Type B pancreatic cell (in vitro differentiated cells): ENCODE data around the gene PKNOX2. TPM values are rescaled to one million over a fixed set of nuclear protein-coding genes. Genes with fewer than 3 reads are reported as not detected.

Experiments used
- DNase-seq: peaks from one replicate; pipeline ENCODE4 v3.0.0; 2021; ENCODE audit warnings: mixed read lengths; ENCODE audit not compliant: unreplicated experiment; ENCODE audit errors: extremely low spot score
- H3K27ac Mint-ChIP-seq: 2 replicates; pipeline ENCODE4 v1.8.0; 2021; ENCODE audit warnings: mild to moderate bottlenecking, mixed read lengths
- H3K27me3 Mint-ChIP-seq: 2 replicates; pipeline ENCODE4 v1.8.0; 2021; ENCODE audit warnings: mixed read lengths
- H3K36me3 Mint-ChIP-seq: 2 replicates; pipeline ENCODE4 v1.8.0; 2021; ENCODE audit warnings: mixed read lengths
- H3K4me1 Mint-ChIP-seq: one replicate; pipeline ENCODE4 v1.8.0; 2021; ENCODE audit warnings: mixed read lengths; ENCODE audit not compliant: unreplicated experiment
- H3K4me3 Mint-ChIP-seq: 2 replicates; pipeline ENCODE4 v1.8.0; 2021; ENCODE audit warnings: mild to moderate bottlenecking, mixed read lengths
- H3K9me3 Mint-ChIP-seq: 2 replicates; pipeline ENCODE4 v1.8.0; 2021; ENCODE audit warnings: mixed read lengths
- CTCF ChIP-seq: fragments of 200-600 bp; sonication (generic); conservative IDR thresholded peaks from 2 replicates; pipeline ENCODE4 v1.5.0; 2021; ENCODE audit warnings: antibody characterized with exemption, mild to moderate bottlenecking
- total RNA-seq: library from RNA; stranded (reverse); gene quantifications from 2 replicates; pipeline ENCODE4 v1.2.1, GENCODE V29; 2021; ENCODE audit warnings: low replicate concordance

PKNOX2 gene
- total RNA-seq, 1 donor from 2014 or later, result 15.3 TPM

DNA sequence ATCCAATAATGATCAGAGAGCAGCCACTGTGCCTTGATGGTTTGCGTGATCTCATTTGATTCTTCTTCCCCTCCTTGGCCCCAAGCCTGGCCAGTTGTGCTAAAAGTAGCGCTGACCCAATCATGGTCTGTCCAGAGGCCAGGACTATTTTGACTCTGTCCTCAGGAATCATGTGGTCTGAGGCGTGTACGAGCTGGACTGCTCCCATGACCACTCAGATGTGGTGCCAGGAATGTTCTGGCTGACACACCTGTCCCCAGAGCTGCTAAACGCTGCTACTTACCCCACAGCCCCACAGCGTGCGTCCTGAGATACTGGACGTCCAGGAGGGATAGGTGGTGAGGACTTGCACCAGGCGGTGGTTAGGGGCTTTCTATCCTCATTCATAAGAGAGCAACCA is 261.1 kb downstream of the PKNOX2 start:
- H3K4me3 Mint-ChIP-seq, result no peak overlapping the region
- peaks cover 4% of the 10 kb centered on the region for H3K4me1 Mint-ChIP-seq
- H3K36me3 Mint-ChIP-seq, result no peaks in the 10 kb centered on the region
- peaks cover 3% of the 10 kb centered on the region for H3K27me3 Mint-ChIP-seq
- H3K27ac Mint-ChIP-seq, result no peak overlapping the region
- TF ChIP-seq CTCF, result no peak
- no peaks in the 10 kb centered on the region for H3K9me3 Mint-ChIP-seq
- no peak for DNase-seq

GRCh38 chr11:125426818-125427528 is 262.4 kb downstream of the PKNOX2 start:
- Mint-ChIP-seq H3K9me3 (no peaks in the 10 kb centered on the region), H3K4me1 (no peaks in the 10 kb centered on the region), H3K4me3 (no peak overlapping the region), H3K27me3 (peaks cover 3% of the 10 kb centered on the region), H3K36me3 (no peaks in the 10 kb centered on the region), H3K27ac (no peak overlapping the region)
- TF ChIP-seq CTCF, result no peak
- no peak for DNase-seq

GRCh38 chr11:125428486-125429173 is 264.1 kb downstream of the PKNOX2 start:
- Mint-ChIP-seq H3K4me1 (peaks cover 7% of the 10 kb centered on the region), H3K4me3 (no peak overlapping the region), H3K27ac (no peak overlapping the region), H3K9me3 (no peaks in the 10 kb centered on the region), H3K27me3 (peaks cover 10% of the 10 kb centered on the region), H3K36me3 (no peaks in the 10 kb centered on the region)
- no peak for DNase-seq
- TF ChIP-seq CTCF, result no peak

GRCh38 chr11:125429174-125429707 is 264.7 kb downstream of the PKNOX2 start:
- Mint-ChIP-seq H3K9me3 (no peaks in the 10 kb centered on the region), H3K27me3 (peaks cover 8% of the 10 kb centered on the region), H3K4me3 (no peak overlapping the region), H3K36me3 (no peaks in the 10 kb centered on the region), H3K27ac (no peak overlapping the region), H3K4me1 (peaks cover 10% of the 10 kb centered on the region)
- TF ChIP-seq CTCF, result peak; percentile 83
- DNase-seq, result no peak

- no peak for DNase-seq
- Mint-ChIP-seq H3K36me3 (no peaks in the 10 kb centered on the region), H3K27ac (no peak overlapping the region), H3K9me3 (no peaks in the 10 kb centered on the region), H3K27me3 (peaks cover 8% of the 10 kb centered on the region), H3K4me3 (no peak overlapping the region), H3K4me1 (peaks cover 12% of the 10 kb centered on the region)
- TF ChIP-seq CTCF, result no peak
Observed at GRCh38 chr11:125429807-125430678, 265.5 kb downstream of the PKNOX2 start.
